ENCODE data around the gene USP51.
A peak's percentile ranks its signal among the peaks of the same experiment; 100 is the strongest.
"Not testable (repeated sequence)": the region's sequence is repeated elsewhere in the genome, so short reads cannot be mapped to it uniquely, and the experiment has no call there.

The USP51 gene

DNA sequence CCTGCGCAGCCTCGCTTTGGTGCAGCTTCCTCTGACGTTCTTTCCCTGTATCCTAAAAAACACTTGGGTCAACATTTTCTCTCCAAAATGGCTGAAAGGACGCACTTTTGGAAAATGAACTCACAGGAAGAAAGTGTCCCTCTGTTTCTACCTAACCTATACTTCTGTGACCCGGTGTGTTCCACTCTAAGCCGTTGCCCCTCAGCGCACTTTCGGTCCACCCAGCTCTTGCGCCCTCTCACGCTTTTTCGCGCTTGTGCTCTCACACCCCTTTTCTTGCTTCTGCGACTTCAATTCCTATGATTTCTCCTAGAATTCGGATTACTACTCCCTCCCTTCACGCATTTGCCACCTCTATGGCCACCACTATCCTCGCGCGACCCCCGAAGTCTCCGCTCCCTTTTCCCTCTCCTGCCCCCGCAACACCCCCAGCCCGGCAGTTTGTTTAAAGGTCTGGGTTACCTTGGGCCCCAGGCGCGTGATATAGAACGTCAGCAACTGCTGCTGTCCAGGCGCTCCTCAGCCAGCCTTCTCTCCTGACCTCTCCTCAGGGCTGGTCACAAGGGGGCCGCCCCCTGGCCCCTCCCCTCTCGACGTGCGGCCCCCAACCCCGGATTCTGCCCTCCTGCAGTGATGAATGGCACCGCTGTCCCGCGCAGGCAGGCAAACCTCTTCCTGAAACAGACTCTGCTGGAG lies at the start of gene USP51:
USP51 (minus strand) TSS at position 535 of the 696 bp plus-strand sequence. CDS start 909 bp downstream, outside the sequence.
- no peak for DNase-seq (ENCODE audit: low read depth in 3 of 3)

DNA sequence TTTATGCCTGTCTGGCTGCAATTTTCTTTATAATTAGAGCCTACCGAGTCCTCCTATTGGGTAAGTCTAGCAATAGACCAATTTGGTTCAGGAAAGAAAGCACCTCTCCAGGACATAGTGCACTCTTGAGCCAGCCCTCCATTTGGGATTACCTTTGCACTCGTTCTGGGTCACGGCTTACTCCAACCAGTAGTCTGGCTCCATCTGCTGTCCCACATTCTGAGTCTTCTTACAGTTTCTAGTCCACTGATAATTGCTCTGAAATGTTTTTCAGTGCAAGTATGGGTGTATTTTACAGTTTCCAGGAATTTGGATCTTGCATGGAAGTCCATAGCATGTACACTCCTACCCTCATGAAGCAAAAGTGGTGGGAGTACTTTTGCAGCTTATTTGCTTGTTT lies 34.8 kb upstream of the USP51 start:
- no peak for DNase-seq (ENCODE audit: low read depth in 3 of 3)

DNA sequence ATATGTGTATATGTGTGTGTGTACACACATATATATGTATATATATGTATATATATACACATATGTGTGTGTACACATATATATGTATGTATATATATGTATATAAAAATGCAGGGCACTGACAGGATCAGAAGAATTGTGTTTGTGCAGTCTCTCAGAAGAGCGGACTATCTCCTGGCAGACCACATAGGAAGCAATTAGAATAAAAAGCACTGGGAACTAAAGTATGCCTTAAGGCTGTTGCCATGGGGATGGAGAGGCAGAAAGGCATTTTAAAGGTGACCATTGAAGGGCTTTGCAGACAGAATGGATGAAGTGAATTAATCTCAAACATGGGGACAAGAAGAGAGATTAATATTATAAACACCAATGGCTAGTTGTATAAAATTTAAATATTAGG lies 33.7 kb upstream of the USP51 start:
- no peak for DNase-seq (ENCODE audit: low read depth in 3 of 3)

DNA sequence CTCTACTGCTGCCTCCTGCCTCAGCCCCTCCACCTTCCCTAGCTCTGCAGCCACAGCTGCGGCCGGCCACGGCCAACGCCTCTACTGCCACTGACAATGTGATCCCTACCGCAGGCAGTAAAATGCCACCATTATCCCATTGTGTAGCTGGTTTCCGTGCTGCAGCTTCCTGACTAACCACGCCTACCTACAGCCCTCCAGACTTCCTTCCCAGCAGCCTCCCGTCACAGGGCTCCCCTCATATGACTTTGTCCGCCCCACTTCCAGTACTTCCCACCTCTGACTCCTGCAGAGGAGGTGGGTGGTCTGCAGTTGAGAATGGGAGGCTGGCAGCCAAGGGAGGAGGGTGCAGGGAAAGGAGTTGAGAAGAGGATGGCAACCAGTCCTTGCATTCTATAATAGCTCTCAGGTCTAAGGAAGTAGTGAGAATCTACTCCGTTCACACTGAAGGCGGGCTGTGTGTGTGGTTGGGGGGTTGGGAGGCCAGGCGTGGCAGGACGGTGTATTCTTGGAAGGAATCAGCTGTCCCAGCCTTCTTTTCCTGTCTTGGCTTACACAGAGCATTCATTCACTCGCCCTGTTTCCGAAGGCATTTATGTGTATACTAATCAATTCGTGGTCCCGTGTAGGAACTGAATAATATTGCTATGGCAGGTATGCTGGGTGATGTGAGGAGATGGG lies 33.1 kb upstream of the USP51 start:
- no peak for DNase-seq (ENCODE audit: low read depth in 3 of 3)

DNA sequence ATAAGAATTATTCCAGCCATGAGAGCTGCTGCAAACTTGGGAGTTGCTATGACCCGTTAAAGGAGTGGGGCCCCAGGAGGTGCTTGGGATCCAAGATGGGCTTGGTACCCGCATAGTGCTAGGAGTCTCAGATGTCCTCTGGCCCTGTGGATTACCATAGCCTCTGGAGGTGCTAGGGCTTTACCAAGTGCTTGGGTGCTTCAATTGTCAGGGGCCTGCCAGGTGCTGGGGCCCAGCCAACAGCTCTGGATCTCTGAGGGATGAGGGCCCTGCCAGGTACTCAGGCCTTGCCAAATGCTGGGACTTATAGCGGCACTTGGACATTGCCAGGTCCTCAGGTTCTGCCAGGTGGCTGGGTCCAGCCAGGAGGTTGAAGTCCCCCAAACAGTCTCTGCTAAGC lies 32.0 kb upstream of the USP51 start:
- no peak for DNase-seq (ENCODE audit: low read depth in 3 of 3)

DNA sequence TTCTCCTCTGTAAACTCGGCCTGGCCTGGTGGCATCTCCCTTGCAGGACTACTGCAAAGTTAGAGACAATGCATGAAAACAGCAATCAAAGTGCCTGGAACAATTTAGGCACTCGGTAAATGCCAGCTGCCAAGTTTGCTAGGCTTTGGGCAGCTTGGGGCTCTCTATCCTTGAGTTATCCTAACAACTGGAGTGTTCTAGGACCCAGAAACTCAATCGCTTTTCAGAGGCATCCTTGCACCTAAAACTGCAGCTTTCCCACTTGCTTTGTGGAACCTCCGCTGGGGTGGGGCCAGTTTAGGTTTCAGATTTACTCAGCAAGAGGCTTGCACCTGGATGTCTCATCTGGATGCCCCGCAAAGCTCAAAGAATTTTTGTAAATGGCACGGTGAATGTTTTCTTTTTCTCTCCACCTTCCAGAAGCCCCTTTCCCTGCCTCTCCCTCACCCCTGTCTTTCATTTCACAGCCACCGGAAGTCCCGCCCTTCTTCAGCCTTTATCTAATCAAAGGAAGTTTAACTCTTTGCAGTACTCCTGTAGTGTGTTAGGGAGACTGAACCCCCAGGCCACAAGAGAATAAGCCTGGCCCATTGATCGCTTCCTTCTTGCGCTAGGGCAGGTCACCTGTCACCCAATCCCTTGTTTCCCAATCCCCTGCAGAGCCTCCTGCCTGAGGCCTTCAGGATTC lies 27.3 kb upstream of the USP51 start:
- not testable (repeated sequence) for DNase-seq (ENCODE audit: low read depth in 3 of 3)

DNA sequence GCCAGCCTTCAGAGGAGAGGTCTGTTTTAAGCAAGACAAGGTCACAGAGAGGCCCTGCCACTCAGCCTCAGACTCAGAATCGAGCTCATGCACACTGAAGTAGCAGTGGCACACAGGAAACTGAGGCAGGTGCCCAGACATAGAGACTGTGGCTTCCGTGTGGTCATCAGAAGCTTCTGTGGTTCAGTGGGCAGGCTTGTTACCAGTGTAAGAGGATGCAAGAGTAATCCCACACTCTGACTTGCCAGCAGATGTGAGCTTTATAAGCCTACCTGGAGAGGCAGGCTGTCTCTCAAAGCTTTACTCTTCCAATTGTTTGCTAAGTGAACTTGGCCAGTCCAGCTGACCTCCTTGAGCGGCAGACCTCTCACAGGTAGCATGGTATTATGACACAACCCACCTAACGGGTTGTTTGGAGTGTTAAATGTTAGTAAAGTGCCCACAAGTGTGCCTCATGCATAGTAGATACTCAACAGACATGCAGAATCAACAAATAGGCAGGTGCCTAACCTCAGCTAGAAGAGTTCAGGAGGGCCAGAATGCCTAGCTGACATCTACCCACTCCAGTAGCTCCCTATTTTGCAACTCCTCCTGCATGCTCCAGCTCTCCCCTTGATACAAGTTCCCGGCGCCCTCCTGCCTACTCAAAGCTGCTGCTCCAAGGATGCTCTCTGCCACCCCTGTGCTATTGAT lies 23.5 kb upstream of the USP51 start:
- DNase-seq (ENCODE audit: low read depth in 3 of 3): not testable (repeated sequence)

DNA sequence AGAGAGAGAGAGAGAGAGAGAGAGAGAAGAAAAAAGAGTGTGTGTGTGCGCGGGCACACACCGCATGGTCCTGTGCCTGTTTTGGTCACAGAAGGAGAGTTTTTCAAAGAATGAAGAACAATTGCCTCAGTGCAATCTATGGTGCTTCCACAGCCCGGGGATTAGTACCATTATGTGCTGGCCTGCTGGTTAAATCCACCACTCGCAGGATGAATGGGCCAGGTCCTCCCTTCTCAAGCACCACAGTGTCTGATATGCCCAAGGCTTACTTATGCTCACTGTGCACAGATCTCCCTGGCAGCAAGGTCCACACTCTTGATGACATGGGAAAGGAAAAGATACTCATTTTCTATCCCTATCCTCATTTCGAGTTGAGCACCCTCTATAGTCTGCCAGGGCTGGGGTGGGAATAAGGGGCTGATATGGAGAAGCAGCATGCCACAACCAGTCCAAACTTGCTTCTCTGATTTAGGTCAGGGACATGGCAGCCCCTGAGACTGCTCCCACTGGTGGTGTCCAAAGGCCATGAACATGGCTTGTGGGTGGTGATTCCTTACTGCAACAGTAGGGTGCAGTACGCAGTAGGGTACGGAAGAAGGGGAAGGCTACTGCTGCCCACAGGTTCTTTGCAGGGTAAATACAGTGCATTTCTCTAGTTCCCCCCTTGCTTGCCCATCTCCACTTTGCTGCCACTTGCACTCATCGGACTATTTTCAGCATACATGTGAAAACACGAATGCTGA lies 18.9 kb upstream of the USP51 start:
- not testable (repeated sequence) for DNase-seq (ENCODE audit: low read depth in 3 of 3)

DNA sequence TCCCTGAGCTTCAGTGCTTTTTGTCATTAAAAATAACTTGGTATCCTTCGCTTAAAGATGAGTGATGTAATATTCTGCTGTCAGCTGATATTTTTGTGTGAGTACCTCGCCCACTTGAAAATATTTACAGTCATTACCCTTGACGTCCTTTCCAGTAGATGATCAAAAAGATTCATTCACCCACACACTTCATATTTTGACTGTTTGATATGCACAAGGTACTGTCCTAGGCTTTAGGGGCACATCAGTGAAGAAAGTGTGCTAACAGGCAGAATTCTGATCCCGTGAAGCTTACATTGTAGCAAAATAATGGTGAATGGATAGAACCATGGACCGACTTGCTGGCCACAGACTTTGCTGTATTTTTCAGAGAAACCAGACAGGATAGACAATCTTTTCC lies 18.1 kb upstream of the USP51 start:
- DNase-seq (ENCODE audit: low read depth in 3 of 3): not testable (repeated sequence)

DNA sequence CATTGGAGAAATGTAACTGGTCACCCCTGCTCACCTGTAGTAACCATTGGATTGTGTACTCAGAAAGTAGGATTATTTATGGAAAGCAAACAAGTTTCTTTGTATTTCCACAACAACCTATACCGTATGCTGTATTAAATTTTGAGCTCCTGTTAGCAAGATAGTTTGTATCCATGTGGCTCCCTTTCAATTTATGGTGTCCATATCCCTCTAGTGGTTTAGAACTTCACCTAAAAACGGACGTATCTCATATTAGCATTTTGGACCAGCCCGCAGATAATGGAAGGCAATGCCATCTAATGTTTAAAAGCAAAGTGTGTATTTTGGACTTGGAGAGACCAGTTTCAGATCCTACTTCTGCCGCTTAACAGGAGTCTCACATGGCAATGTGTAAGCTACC lies 17.4 kb upstream of the USP51 start:
- DNase-seq (ENCODE audit: low read depth in 3 of 3): not testable (repeated sequence)

DNA sequence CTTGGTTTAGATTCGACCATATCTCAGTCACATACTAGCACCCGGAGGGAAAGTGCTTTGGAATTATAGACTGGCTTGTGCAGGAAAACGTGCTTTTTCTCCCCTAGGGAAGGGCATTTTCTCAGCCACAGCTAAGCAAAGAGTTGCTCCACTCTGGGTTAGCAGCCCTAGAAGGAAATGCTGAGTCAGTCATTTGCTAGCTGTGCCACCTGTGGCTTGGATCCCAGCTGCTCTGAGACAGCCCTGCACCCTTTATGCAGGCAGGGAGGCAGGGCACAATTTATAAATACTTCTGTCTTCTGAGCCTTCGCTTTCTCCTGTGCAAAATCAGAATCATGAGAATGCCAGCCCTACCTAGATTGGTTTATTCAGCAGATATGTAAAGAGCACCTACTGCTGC lies 1.3 kb upstream of the USP51 start:
- no peak for DNase-seq (ENCODE audit: low read depth in 3 of 3)

DNA sequence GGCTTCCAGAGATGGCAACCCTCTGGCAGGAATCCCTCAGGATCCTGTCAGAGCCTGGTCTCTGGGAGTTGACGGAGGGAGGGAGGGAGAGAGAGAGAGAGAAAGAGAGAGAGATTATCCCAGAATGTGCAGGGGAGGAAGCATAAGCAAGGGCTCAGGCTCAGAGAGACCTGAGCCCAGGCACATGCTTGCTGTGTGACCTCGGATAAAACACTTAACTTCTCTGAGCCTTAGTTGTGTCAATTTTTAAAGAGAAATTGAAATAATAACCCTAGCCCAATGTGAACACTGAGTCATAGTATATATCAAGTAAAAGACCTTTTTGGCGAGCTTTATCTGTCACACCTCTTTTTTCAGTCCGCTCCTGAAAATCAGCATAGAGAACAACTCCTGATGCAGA lies 473 bp upstream of the USP51 start:
- DNase-seq (ENCODE audit: low read depth in 3 of 3): no peak

DNA sequence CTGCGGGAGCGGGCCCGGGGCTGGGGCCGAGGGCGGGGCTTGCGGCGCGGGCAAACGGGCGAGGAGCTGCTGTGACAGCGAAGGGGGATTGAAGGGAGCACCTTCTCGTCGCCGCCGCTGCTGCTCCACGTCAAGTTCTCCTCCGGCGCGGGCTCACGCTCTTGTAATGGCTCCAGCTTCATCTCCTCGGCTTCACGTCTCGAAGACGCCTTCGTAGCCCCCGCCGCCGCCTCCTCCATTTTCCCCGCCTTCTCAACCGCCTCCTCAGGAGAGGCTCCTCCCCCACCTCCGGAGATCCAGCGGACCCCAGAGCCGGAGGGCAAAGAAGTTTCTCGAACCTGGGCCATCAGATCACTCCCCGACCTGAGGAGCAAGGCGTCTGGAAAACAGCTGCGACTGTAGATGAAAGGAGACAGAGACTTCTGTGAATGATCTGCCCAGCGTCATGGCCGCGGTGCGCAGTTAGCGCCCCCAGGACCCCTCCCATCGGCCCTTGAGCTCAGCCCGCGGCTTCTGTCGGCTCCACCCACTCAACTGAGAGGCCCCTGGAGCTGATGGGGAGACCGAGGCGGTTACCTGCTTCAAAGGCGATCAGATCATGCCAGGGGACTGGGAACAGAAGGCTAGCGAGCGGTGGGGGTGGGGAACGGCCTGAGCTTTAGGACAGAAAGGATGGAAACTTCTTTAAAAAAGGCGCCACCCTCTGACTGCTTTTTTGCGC lies 895 bp downstream of the USP51 start:
- peak in 2 of 3 donors; percentile 9 to 41 for DNase-seq (ENCODE audit: low read depth in 3 of 3)

DNA sequence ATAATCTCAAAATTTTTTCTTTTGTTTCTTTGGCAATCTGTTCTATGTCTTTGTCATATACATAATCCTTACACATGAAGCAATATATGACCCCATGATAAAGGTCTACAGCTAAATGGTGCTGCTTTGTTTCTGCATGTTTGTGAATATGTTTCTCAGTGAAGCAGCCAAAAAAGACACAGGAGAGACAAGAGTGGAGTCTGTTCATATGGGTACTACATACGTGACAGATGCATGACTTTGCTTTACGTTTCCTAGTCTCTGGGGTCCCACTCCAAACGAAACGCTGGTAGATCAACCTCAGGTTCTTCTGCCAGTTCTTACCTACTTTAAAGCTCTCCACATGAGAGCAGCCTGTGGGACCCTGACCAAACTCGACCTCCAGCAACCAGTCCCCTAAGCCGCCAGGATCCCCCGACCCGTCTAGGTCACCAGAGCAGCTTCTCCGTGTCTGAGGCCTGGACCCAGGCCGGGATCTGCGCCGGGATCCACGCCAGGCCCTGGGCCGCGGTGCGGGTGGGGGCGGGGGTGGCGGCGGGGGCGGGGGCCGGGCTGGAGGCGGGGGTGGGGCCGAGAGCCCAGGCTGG lies 1.5 kb downstream of the USP51 start:
- no peak for DNase-seq (ENCODE audit: low read depth in 3 of 3)

DNA sequence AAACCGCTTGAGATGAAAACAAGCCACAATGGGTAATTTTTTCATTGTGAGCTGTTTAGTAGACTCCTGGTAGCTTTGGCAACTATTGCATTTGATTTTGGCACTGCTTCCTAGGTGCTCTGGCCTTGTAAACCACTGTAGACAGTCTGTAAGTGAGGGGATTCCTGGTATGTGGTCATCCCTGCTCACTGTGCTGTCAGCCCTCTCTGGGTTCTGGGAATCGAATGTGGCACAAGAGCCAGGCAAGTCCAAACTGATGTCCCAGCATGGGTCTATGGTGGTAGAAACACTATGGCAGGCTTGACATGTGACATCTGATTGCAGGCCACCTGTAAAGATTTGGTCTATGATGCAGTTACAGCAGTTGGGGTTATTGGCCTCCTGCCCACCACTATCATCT lies 2.5 kb downstream of the USP51 start:
- no peak for DNase-seq (ENCODE audit: low read depth in 3 of 3)

DNA sequence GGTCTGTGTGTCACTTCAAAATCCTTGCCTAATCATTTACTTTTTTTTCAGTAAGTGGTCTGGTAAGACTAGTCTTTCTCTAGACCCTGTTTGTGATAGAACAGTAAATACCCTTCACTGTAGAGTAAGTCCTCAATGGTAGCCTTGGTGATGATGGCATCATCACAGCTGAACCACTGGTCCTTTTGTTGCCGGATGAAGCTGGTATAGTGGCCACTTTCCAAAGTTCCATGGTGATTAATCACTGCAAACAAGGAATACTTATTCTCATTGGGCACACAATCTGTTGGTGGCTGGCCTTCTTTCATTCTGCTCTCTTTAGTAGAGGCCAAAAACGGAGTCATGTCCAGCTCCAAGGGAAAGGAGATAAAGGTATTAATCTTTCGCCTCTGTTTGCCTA lies 2.9 kb downstream of the USP51 start:
- DNase-seq (ENCODE audit: low read depth in 3 of 3): no peak

DNA sequence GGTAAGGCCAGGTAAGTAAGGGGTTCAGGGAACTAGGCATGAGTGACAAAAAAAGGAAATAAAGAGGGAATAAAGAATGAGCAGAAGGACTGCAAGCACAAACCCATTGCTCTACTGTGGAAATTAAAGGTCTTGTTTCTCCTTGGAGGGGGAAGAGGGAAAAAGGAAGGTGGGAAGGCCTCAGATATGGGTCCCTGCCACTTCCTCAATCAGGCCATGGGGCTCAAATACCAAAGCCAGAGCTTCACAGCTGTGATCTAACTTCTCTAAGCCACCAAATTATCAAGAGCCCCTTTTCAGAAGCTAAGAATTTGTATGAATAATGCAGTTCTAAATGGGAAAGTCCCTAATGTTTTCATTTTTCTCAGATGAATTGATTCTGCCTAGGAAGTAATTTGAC lies 4.7 kb downstream of the USP51 start:
- no peak for DNase-seq (ENCODE audit: low read depth in 3 of 3)

DNA sequence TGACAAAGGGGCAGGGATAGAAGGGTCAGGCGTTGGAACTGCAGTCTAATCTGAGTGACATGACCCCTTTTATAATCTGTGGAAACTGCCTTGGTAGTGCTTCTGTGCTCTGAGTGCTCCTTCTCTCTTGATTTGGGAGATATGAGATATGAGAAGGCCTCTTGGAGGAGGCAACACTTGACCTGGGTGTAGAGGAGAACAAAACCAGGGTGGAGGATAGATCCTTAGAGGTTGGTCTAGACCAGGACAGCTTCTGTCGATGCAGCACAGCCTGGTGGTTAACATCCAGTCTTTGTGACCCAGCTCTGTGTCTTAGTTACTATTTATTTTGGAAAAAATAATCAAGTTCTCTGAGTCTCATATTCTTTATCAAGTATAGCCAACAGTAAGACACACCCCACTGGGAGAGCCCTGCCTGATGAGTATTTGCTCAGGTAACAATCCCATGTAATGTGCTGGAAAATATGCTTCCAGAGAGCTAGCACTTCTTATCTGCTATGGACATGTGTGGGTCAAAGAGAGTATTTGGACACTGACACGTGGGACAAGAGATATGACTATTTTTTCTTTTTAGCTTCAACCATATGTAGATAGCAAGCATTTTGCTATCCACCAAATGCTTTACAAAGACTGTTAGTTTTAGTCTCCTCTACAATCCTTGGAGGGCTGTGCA lies 9.1 kb downstream of the USP51 start:
- DNase-seq (ENCODE audit: low read depth in 3 of 3): no peak

DNA sequence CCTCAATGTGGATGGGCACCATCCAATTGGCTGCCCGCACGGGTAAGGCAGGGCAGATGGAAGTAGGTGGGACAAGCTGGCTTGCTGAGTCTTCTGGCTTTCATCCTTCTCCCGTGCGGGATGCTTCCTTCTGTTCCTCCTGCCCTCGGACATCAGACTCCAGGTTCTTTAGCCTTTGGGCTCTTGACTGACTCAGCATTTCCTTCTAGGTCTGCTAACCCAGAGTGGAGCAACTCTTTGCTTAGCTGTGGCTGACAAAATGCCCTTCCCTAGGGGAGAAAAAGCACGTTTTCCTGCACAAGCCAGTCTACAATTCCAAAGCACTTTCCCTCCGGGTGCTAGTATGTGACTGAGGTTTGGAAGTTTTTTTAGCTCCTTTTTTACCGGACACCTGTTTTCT lies 9.7 kb downstream of the USP51 start:
- not testable (repeated sequence) for DNase-seq (ENCODE audit: low read depth in 3 of 3)

DNA sequence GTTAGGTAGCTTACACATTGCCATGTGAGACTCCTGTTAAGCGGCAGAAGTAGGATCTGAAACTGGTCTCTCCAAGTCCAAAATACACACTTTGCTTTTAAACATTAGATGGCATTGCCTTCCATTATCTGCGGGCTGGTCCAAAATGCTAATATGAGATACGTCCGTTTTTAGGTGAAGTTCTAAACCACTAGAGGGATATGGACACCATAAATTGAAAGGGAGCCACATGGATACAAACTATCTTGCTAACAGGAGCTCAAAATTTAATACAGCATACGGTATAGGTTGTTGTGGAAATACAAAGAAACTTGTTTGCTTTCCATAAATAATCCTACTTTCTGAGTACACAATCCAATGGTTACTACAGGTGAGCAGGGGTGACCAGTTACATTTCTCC lies 23.9 kb downstream of the USP51 start:
- DNase-seq (ENCODE audit: low read depth in 3 of 3): not testable (repeated sequence)

Data from stimulated activated CD4-positive, alpha-beta T cell treated with anti-CD3 and anti-CD28 coated beads, TNF-alpha, amount 100 ng/mL, for 48 hours (primary cell).